ENCODE measurements around the gene IQCB1.
A peak's percentile ranks its signal among the peaks of the same experiment; 100 is the strongest.

GRCh38 chr3:121883507-121883906, 48.6 kb upstream of the IQCB1 start:
- TF ChIP-seq CTCF (IDR thresholded peaks at IDR 0.05), result peak; percentile 22 to 46 (median 35)
- TF ChIP-seq POLR2A (IDR thresholded peaks at IDR 0.05), result no peak
- no peak for TF ChIP-seq POLR2AphosphoS5 (IDR thresholded peaks at IDR 0.05)
- no peak for TF ChIP-seq EP300 (IDR thresholded peaks at IDR 0.05; ENCODE audit: low read depth)

All from transverse colon (tissue), 4 donors.